K562 (cell line): Measurements from ENCODE around the gene ARHGAP9. TPM values are rescaled to one million over a fixed set of nuclear protein-coding genes. Genes with fewer than 3 reads are reported as not detected.
A peak's percentile ranks its signal among the peaks of the same experiment; 100 is the strongest.

Experiments
- ATAC-seq: fragments of 200-7000 bp; cut with Tn5 transposase; 3 replicates; pipeline ENCODE4 v1.9.1; 2020; ENCODE audit warnings: moderate library complexity
- BruUV-seq: library from RNA; stranded (reverse); fragments of 400-500 nt; replicated peaks from 2 replicates; lab custom pipeline; 2021; lab: Mats Ljungman, UMichigan
- CTCF ChIA-PET: fragments of 300-600 bp; formaldehyde crosslinking; extraction: SDS; loops from one replicate; lab custom pipeline; 2021; ENCODE audit warnings: low intra/inter-chr PET ratio; lab: Yijun Ruan, JAX
- POLR2A ChIA-PET: fragments of 300-600, 350-650 bp; sonication (Branson Sonifier 250); formaldehyde crosslinking; extraction: SDS; loops from one replicate; lab custom pipeline; 2021; ENCODE audit warnings: antibody characterized with exemption, inconsistent platforms; lab: Yijun Ruan, JAX
- DNase-seq, 4 experiments: peaks; one replicate each; pipeline versions ENCODE4 v3.0.0 to v3.0.0-alpha.2; 2011 to 2018; ENCODE audit warnings: low spot score in 3 of 4, mixed read lengths in 3 of 4; ENCODE audit errors: extremely low read depth in 1 of 4
- FAIRE-seq: peaks from 2 replicates; lab custom pipeline; 2011; peaks lifted over from hg19 to GRCh38; lab: Jason Lieb, UNC
- H2AFZ ChIP-seq: 2 replicates; pipeline ENCODE4 v1.6.0; 2011; ENCODE audit warnings: low read depth, low read length, control low read depth, inconsistent platforms
- H3K27ac ChIP-seq: fragments of 200-600 bp; 3 replicates; pipeline ENCODE4 v1.8.0; 2011; ENCODE audit warnings: low read depth, mild to moderate bottlenecking, control low read depth, inconsistent platforms, low read length, moderate library complexity, mixed read lengths; ENCODE audit errors: extremely low read depth
- H3K27me3 ChIP-seq, 2 experiments: fragments of 300-600 bp in 1 of 2; 2 replicates in 1 of 2; 3 replicates in 1 of 2; pipeline versions ENCODE4 v1.6.0 to v1.8.0; 2011; ENCODE audit warnings: inconsistent platforms in 2 of 2, low read length in 2 of 2, mild to moderate bottlenecking in 1 of 2, mixed read lengths in 1 of 2, moderate library complexity in 1 of 2; ENCODE audit not compliant: control insufficient read depth in 2 of 2, insufficient read depth in 2 of 2
- H3K36me3 ChIP-seq: fragments of 300-600 bp; 3 replicates; pipeline ENCODE4 v1.8.0; 2011; ENCODE audit warnings: mild to moderate bottlenecking, low read length, inconsistent platforms; ENCODE audit not compliant: control insufficient read depth, insufficient read depth
- H3K4me1 ChIP-seq, 2 experiments: fragments of 200-600 bp in 1 of 2; replicated peaks in 1 of 2; 2 replicates in 1 of 2; 3 replicates in 1 of 2; pipeline versions ENCODE4 v1.5.1 to v1.8.0; 2011; ENCODE audit warnings: inconsistent platforms in 2 of 2, low read length in 2 of 2, mild to moderate bottlenecking in 1 of 2, mixed read lengths in 1 of 2, moderate library complexity in 1 of 2; ENCODE audit not compliant: control insufficient read depth in 2 of 2, insufficient read depth in 2 of 2
- H3K4me2 ChIP-seq: 2 replicates; pipeline ENCODE4 v1.6.1; 2011; ENCODE audit warnings: low read length, control low read depth, inconsistent platforms, mixed read lengths; ENCODE audit not compliant: insufficient read depth
- H3K4me3 ChIP-seq: fragments of 200-600 bp; sonication (generic), shearing (Covaris generic); 2 replicates; pipeline ENCODE4 v1.5.1; 2016; ENCODE audit warnings: control low read depth, inconsistent platforms
- H3K79me2 ChIP-seq: fragments of 200-600 bp; 3 replicates; pipeline ENCODE4 v1.8.0; 2011; ENCODE audit warnings: low read length, inconsistent platforms; ENCODE audit not compliant: control insufficient read depth, insufficient read depth
- H3K9ac ChIP-seq, 2 experiments: 2 replicates each; pipeline versions ENCODE4 v1.6.0 to v1.6.1; 2011; ENCODE audit warnings: low read depth in 2 of 2, low read length in 2 of 2, control low read depth in 1 of 2, inconsistent platforms in 1 of 2, mild to moderate bottlenecking in 1 of 2, mixed read lengths in 1 of 2; ENCODE audit not compliant: insufficient read depth in 1 of 2
- H3K9me1 ChIP-seq: one replicate; pipeline ENCODE4 v1.6.0; 2011; ENCODE audit warnings: inconsistent platforms, mild to moderate bottlenecking, low read length, moderate library complexity; ENCODE audit not compliant: control insufficient read depth, insufficient read depth
- H3K9me3 ChIP-seq: replicated peaks from 2 replicates; pipeline ENCODE4 v1.5.1; 2011; ENCODE audit warnings: low read depth, low read length, inconsistent platforms; ENCODE audit not compliant: control insufficient read depth, insufficient read depth
- H4K20me1 ChIP-seq: replicated peaks from 2 replicates; pipeline ENCODE4 v1.6.1; 2011; ENCODE audit warnings: low read length, inconsistent platforms, mixed read lengths; ENCODE audit not compliant: control insufficient read depth, insufficient read depth
- EGR1 ChIP-seq: fragments of 450-650 bp; conservative IDR thresholded peaks from 2 replicates; pipeline ENCODE4 v1.6.1; 2017; ENCODE audit warnings: mild to moderate bottlenecking
- GMEB1 ChIP-seq: fragments of 250-450 bp; sonication (Bioruptor Pico); IDR thresholded peaks from 2 replicates; pipeline ENCODE4 v1.4.0; 2020; ENCODE audit warnings: mild to moderate bottlenecking
- KAT2B ChIP-seq: IDR thresholded peaks from one replicate; pipeline ENCODE4 v1.6.1; 2012; ENCODE audit warnings: low read depth, mild to moderate bottlenecking, control low read depth, inconsistent platforms, low read length, moderate library complexity
- NONO ChIP-seq, 2 experiments: fragments of 200-400 bp in 1 of 2; fragments of 450-650 bp in 1 of 2; formaldehyde crosslinking in 1 of 2; IDR thresholded peaks; 2 replicates each; pipeline ENCODE4 v1.6.1; 2017; ENCODE audit warnings: low read depth in 2 of 2, mild to moderate bottlenecking in 2 of 2, moderate library complexity in 2 of 2, low read length in 1 of 2
- PATZ1 ChIP-seq: fragments of 250-450 bp; sonication (Bioruptor Pico); IDR thresholded peaks from 2 replicates; pipeline ENCODE4 v1.5.0; 2020; ENCODE audit warnings: mild to moderate bottlenecking, borderline replicate concordance
- SIRT6 ChIP-seq: IDR thresholded peaks from one replicate; pipeline ENCODE4 v1.6.1; 2012; ENCODE audit warnings: low read depth, mild to moderate bottlenecking, control low read depth, inconsistent platforms, low read length, moderate library complexity
- SMAD3 ChIP-seq: fragments of 450-650 bp; formaldehyde crosslinking; conservative IDR thresholded peaks from 2 replicates; pipeline ENCODE4 v1.4.0; 2020; ENCODE audit warnings: mild to moderate bottlenecking
- WHSC1 ChIP-seq: IDR thresholded peaks from one replicate; pipeline ENCODE4 v1.6.1; 2012; ENCODE audit warnings: low read length, control low read depth, inconsistent platforms
- ZC3H4 ChIP-seq: sonication (generic); formaldehyde crosslinking; IDR thresholded peaks from 2 replicates; pipeline ENCODE4 v1.9.0; 2021; ENCODE audit warnings: missing genetic modification reagents, borderline replicate concordance
- ZNF277 ChIP-seq: fragments of 250-450 bp; sonication (Bioruptor Pico); IDR thresholded peaks from 2 replicates; pipeline ENCODE4 v1.8.0; 2022; ENCODE audit warnings: inconsistent platforms, mild to moderate bottlenecking, moderate library complexity, borderline replicate concordance
- WGBS: fragments of 100-300 bp; shearing (Covaris generic); methylation state at CpG from one replicate; pipeline ENCODE4 v1.1.6; 2016; ENCODE audit warnings: low coverage, mixed read lengths; ENCODE audit not compliant: insufficient coverage; ENCODE audit errors: missing lambda C conversion rate; 5-methylcytosine and 5-hydroxymethylcytosine counted together
- in situ Hi-C: fragments of 300-500 bp; cut with MboI; formaldehyde crosslinking; loops from 4 replicates; pipeline ENCODE4 v1.15.0; 2018; ENCODE audit warnings: inconsistent platforms, mixed read lengths
- intact Hi-C: fragments of 100-400 bp; cut with micrococcal nuclease; formaldehyde crosslinking; loops from 2 replicates; pipeline ENCODE4 v1.14.2; 2022
- polyA plus RNA-seq, 8 experiments: library from polyadenylated mRNA; depleted of rRNA in 4 of 8; stranded (reverse) in 5 of 8; unstranded in 3 of 8; fragments of >200 nt; fragmentation: Nextera tagmentation in 2 of 8; fragmentation: Illumina TruSeq in 1 of 8; extraction: Ambion mirVana in 2 of 8; extraction: Trizol in 1 of 8; gene quantifications; 2 replicates each; pipeline versions ENCODE4 v1.2.1 to v1.2.3, GENCODE V29; 2011 to 2014; ENCODE audit warnings: inconsistent platforms in 1 of 8, missing spikeins in 1 of 8
- total RNA-seq, 7 experiments: library from RNA; depleted of rRNA in 6 of 7; stranded (reverse); fragments of >200 nt in 6 of 7; fragmentation: Illumina TruSeq in 2 of 7; extraction: Trizol in 2 of 7; gene quantifications; 2 replicates each; pipeline versions ENCODE4 v1.2.1 to v1.2.3, GENCODE V29; 2011 to 2021; ENCODE audit warnings: low replicate concordance in 1 of 7
- TF ChIP-seq, protein P1 (sequence below): sonication (generic); formaldehyde crosslinking; IDR thresholded peaks from 2 replicates; pipeline ENCODE4 v1.8.1; 2023; ENCODE audit warnings: mild to moderate bottlenecking, missing genetic modification reagents

ARHGAP9 gene
- total and polyA plus RNA-seq, 9 of the 15 experiments (the other 6 are each of a cell fraction or from before 2014, with no cell fraction given): 1.5 to 10.2 (median 5.1) TPM

DNA sequence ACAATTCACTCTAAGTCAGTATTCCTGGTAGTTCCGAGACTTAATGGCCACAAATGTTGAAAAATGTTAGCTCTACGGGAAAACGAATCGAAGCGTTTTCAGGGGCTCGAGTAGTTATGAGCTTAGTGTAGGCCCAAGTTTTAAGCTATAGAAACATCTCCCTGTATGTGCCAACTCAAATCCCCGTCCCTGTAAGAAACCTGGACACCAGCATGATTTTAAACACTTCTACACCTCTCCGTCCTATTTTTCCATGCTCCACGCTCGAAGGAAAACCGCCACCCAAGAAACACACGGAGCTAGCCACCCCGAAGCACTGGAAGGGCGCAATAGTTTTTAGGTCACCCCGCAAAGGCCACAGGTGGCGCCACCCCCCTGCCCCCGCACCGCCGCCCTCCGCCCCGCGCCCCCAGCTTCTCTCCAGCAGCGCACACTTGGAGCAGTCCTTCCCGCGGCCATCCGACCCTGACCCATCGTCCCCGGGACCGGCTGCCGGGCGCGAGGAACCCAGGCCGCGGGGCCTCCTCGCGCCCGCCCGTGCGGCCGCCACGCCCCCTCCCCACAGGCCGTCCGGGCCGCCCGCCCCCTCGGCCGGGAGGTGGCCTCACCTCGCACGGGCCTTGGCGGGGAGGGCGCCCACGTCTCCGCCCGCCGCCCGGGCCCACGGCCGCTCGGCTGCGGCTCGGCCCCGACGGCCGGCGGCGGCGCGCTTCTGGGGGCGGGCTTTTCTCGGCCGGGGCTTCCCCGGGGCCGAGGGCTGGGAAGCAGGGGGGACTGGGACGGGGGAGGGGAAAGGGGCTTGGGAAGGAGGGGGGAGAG lies 49.3 kb downstream of the ARHGAP9 start:
- Histone ChIP-seq H2AFZ (peak overlapping the region; percentile 86), H3K4me2 (peak overlapping the region; percentile 94), H3K9me1 (no peaks in the 10 kb centered on the region), H3K9me3 (no peaks in the 10 kb centered on the region), H3K9ac (peak overlapping the region; percentile 93 to 94), H4K20me1 (no peaks in the 10 kb centered on the region), H3K4me1 (peaks cover 17 to 18% of the 10 kb centered on the region in 2 experiments; a peak in 4 of 5 replicates), H3K79me2 (peaks cover 30% of the 10 kb centered on the region), H3K36me3 (no peaks in the 10 kb centered on the region), H3K27me3 (no peaks in the 10 kb centered on the region), H3K4me3 (peak overlapping the region; percentile 59), H3K27ac (peak overlapping the region; percentile 98)
- ChIA-PET CTCF (interaction anchor here (0.6 kb wide), 1 partner anchor 78 kb away, joined by 7 read pairs; no protein-coding TSS in a partner anchor), POLR2A (interaction anchor here (0.5 to 1.1 kb wide), 14 partner anchors 8 to 186 kb away, joined by 3 to 8 read pairs (median 3); partner anchors contain the start of gene DDIT3)
- BruUV-seq: no TSS peak
- in situ Hi-C loops: no loop called here
- ATAC-seq: peak; percentile 81
- under 1% methylated on average over 34 of the region's 74 CpGs for WGBS
- peak in 2 of 4 experiments; percentile 94 to 95 for DNase-seq
- intact Hi-C loops: loop anchor here (2.0 kb wide), 1 partner anchor 24 kb away; the partner anchor contains the start of gene INHBE
- no peak for FAIRE-seq
- TF ChIP-seq GMEB1 (no peak), EGR1 (peak; percentile 43; the same call in 1 of the 2 replicates), KAT2B (no peak), ZNF277 (no peak), WHSC1 (no peak), PATZ1 (CRISPR knock-in tag) (no peak), SIRT6 (no peak), SMAD3 (CRISPR knock-in tag) (no peak), ZC3H4 (CRISPR knock-in tag) (no peak), NONO (IDR thresholded peaks at IDR 0.05; ENCODE audit: low read depth in 2 of 2, low read length in 1 of 2) (peak in 1 of 2 experiments; percentile 47; a peak in 1 of 4 replicates)
- TF ChIP-seq, protein P1, sequence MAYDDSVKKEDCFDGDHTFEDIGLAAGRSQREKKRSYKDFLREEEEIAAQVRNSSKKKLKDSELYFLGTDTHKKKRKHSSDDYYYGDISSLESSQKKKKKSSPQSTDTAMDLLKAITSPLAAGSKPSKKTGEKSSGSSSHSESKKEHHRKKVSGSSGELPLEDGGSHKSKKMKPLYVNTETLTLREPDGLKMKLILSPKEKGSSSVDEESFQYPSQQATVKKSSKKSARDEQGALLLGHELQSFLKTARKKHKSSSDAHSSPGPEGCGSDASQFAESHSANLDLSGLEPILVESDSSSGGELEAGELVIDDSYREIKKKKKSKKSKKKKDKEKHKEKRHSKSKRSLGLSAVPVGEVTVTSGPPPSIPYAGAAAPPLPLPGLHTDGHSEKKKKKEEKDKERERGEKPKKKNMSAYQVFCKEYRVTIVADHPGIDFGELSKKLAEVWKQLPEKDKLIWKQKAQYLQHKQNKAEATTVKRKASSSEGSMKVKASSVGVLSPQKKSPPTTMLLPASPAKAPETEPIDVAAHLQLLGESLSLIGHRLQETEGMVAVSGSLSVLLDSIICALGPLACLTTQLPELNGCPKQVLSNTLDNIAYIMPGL (CRISPR knock-in tag): 0 out of 2 replicates have a peak, but pooled peaks have one; percentile 58
